ENCODE data around the gene RNF223.

- TF ChIP-seq POU2F2 (IDR thresholded peaks at IDR 0.05; ENCODE audit: low read depth, low read length) (no peak), POLR2AphosphoS5 (IDR thresholded peaks at IDR 0.05; ENCODE audit: low read depth, low read length) (no peak), POLR2A (IDR thresholded peaks at IDR 0.05; ENCODE audit: low read depth, low read length) (no peak), TAF1 (IDR thresholded peaks at IDR 0.05; ENCODE audit: low read depth, low read length) (no peak), SPI1 (IDR thresholded peaks at IDR 0.05; ENCODE audit: low read depth, low read length) (no peak), PAX5 (IDR thresholded peaks at IDR 0.05; ENCODE audit: insufficient read depth, low read length, severe bottlenecking) (no peak)
These were observed 33.8 kb downstream of the RNF223 start for GRCh38 chr1:1040004-1040991.

Data from GM12891 (cell line).